HUES6 (cell line): ENCODE results near the gene TBX6.

Experiments used
- H3K27ac ChIP-seq: 2 replicates; pipeline ENCODE4 v1.7.0; 2013; ENCODE audit warnings: low read depth, mild to moderate bottlenecking, low read length, inconsistent platforms
- H3K27me3 ChIP-seq: 2 replicates; pipeline ENCODE4 v1.6.1; 2013; ENCODE audit warnings: low read length; ENCODE audit not compliant: control insufficient read depth, insufficient read depth
- H3K36me3 ChIP-seq: 2 replicates; pipeline ENCODE4 v1.6.1; 2013; ENCODE audit warnings: low read length; ENCODE audit not compliant: control insufficient read depth, insufficient read depth
- H3K4me1 ChIP-seq: 2 replicates; pipeline ENCODE4 v1.6.1; 2013; ENCODE audit warnings: low read length; ENCODE audit not compliant: control insufficient read depth, insufficient read depth
- H3K4me3 ChIP-seq: 2 replicates; pipeline ENCODE4 v1.5.1; 2013; ENCODE audit warnings: low read depth, low read length
- H3K9ac ChIP-seq: one replicate; pipeline ENCODE4 v1.6.1; 2013; ENCODE audit warnings: mild to moderate bottlenecking, low read length
- H3K9me3 ChIP-seq: 2 replicates; pipeline ENCODE4 v1.6.1; 2013; ENCODE audit warnings: low read depth, low read length; ENCODE audit not compliant: control insufficient read depth, insufficient read depth

The TBX6 gene

GRCh38 chr16:30069611-30070462, 21.9 kb downstream of the TBX6 start:
- no peak overlapping the region for H3K4me3 ChIP-seq
- no peak overlapping the region for H3K9ac ChIP-seq
- H3K27me3 ChIP-seq, result no peaks in the 10 kb centered on the region
- H3K36me3 ChIP-seq, result peaks cover 67% of the 10 kb centered on the region
- no peaks in the 10 kb centered on the region for H3K9me3 ChIP-seq
- H3K27ac ChIP-seq, result no peak overlapping the region
- peaks cover 11% of the 10 kb centered on the region for H3K4me1 ChIP-seq

- H3K36me3 ChIP-seq, result peaks cover 67% of the 10 kb centered on the region
- H3K27me3 ChIP-seq, result no peaks in the 10 kb centered on the region
- H3K9ac ChIP-seq, result peak overlapping the region; percentile 23
- H3K27ac ChIP-seq, result no peak overlapping the region
- H3K4me1 ChIP-seq, result peaks cover 12% of the 10 kb centered on the region
- no peak overlapping the region for H3K4me3 ChIP-seq
- H3K9me3 ChIP-seq, result no peaks in the 10 kb centered on the region
Observed at GRCh38 chr16:30068750-30069610, 22.7 kb downstream of the TBX6 start.

GRCh38 chr16:30068333-30068732, 23.4 kb downstream of the TBX6 start:
- H3K27me3 ChIP-seq, result no peaks in the 10 kb centered on the region
- H3K36me3 ChIP-seq, result peaks cover 67% of the 10 kb centered on the region
- H3K9ac ChIP-seq, result peak overlapping the region; percentile 23
- H3K4me3 ChIP-seq, result no peak overlapping the region
- peaks cover 18% of the 10 kb centered on the region for H3K4me1 ChIP-seq
- H3K27ac ChIP-seq, result no peak overlapping the region
- no peaks in the 10 kb centered on the region for H3K9me3 ChIP-seq

GRCh38 chr16:30067584-30067916, 24.2 kb downstream of the TBX6 start:
- H3K36me3 ChIP-seq, result peaks cover 67% of the 10 kb centered on the region
- H3K9me3 ChIP-seq, result no peaks in the 10 kb centered on the region
- H3K27me3 ChIP-seq, result no peaks in the 10 kb centered on the region
- peaks cover 21% of the 10 kb centered on the region for H3K4me1 ChIP-seq
- peak overlapping the region; percentile 99 for H3K9ac ChIP-seq
- H3K4me3 ChIP-seq, result peak overlapping the region; percentile 100
- H3K27ac ChIP-seq, result no peak overlapping the region

- peak overlapping the region; percentile 86; the same call in 1 of the 2 replicates for H3K27ac ChIP-seq
- peak overlapping the region; percentile 100 for H3K4me3 ChIP-seq
- peaks cover 62% of the 10 kb centered on the region for H3K36me3 ChIP-seq
- peaks cover 21% of the 10 kb centered on the region for H3K4me1 ChIP-seq
- H3K9me3 ChIP-seq, result no peaks in the 10 kb centered on the region
- H3K9ac ChIP-seq, result peak overlapping the region; percentile 99
- no peaks in the 10 kb centered on the region for H3K27me3 ChIP-seq
Observed at GRCh38 chr16:30066761-30067583, 24.8 kb downstream of the TBX6 start.

DNA sequence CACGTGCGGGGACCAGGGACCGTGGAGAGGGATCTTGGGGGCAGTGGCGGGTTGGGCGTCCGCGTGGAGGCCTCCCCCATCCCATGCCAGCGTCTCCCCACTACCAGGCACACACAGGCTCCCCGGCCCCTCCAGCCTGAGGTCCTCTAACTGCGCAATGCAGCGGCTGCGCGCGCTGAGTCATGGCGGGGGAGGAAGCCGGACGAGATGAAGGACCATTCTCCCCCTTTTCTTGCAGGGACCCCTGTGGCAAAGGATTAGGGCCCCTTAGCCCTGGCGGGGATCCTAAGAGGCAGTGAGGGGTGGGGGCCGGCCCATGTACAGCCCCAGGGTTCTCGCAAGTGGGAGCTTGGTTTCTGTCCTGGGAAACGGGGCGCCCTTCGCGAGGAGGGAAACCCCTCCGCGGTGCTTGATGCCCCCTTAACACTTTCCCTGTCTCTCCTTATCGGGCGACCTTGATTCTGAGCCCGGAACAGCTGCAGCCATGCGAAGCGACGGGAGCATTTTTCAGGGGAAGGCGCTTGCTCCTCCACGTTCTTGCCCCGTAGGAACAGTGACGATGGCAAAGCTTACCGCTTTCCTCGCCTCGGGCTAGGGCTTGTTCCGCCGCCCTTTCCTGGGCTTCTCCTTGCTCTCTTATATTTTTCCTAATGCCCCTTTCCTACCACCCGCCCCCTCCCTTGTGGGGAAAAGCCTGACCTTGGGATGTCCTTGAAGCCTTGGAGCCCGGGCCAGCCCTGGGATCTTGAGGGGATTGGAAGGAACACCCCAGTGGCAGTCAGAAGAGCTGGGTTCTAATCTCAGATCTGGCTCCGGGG, 25.6 kb downstream of the TBX6 start:
- peak overlapping the region; percentile 86 for H3K27ac ChIP-seq
- H3K9ac ChIP-seq, result peak overlapping the region; percentile 99
- H3K36me3 ChIP-seq, result peaks cover 54% of the 10 kb centered on the region

GRCh38 chr16:30065102-30065942, 26.4 kb downstream of the TBX6 start, which contains the start of gene ALDOA:
TSS of gene ALDOA (plus strand) at chr16:30065760. CDS start at chr16:30066898, 1,138 bp downstream.
- peak within 1 kb of the TSS; percentile 99 for H3K9ac ChIP-seq
- no peaks in the 10 kb centered on the region for H3K9me3 ChIP-seq
- peak within 1 kb of the TSS; percentile 86 for H3K27ac ChIP-seq
- H3K4me3 ChIP-seq, result peak within 1 kb of the TSS; percentile 100
- H3K27me3 ChIP-seq, result no peaks in the 10 kb centered on the region
- H3K4me1 ChIP-seq, result peaks cover 26% of the 10 kb centered on the region
- peaks cover 46% of the 10 kb centered on the region for H3K36me3 ChIP-seq

More for the DNA sequence above, 25.6 kb downstream of the TBX6 start:
- H3K9me3 ChIP-seq, result no peaks in the 10 kb centered on the region
- H3K4me1 ChIP-seq, result peaks cover 21% of the 10 kb centered on the region
- no peaks in the 10 kb centered on the region for H3K27me3 ChIP-seq
- H3K4me3 ChIP-seq, result peak overlapping the region; percentile 100

DNA sequence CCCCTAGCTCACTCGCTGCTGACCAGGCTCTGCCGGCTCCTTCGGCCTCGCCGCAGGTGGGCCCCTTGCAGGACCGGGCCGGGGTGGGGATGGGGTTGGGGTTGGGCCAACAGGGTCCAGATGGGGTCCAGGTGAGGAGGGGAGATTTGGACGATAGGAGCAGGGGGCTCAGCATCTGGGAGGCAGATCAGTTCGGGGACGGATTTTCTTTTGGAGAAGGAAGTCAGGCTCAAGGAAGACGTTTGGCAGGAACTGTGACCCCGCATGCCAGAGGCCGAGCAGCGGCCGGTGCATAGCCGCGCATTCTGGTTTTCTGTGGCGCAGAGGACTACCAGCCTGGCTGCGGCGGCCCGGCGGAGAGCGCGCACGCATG, 27.0 kb downstream of the TBX6 start:
- Histone ChIP-seq H3K9me3 (no peaks in the 10 kb centered on the region), H3K9ac (peak overlapping the region; percentile 95), H3K4me3 (peak overlapping the region; percentile 100), H3K27ac (peak overlapping the region; percentile 86; the same call in 1 of the 2 replicates), H3K4me1 (peaks cover 26% of the 10 kb centered on the region), H3K27me3 (no peaks in the 10 kb centered on the region), H3K36me3 (peaks cover 40% of the 10 kb centered on the region)

- peak overlapping the region; percentile 95 for H3K9ac ChIP-seq
- H3K36me3 ChIP-seq, result peaks cover 34% of the 10 kb centered on the region
- peak overlapping the region; percentile 86; the same call in 1 of the 2 replicates for H3K27ac ChIP-seq
- H3K4me1 ChIP-seq, result peaks cover 26% of the 10 kb centered on the region
- H3K4me3 ChIP-seq, result peak overlapping the region; percentile 100
- no peaks in the 10 kb centered on the region for H3K9me3 ChIP-seq
- no peaks in the 10 kb centered on the region for H3K27me3 ChIP-seq
Observed at GRCh38 chr16:30063893-30064728, 27.6 kb downstream of the TBX6 start.
